Activated CD8-positive, alpha-beta memory T cell treated with anti-CD3 and anti-CD28 coated beads for 1 hour (primary cell): Measurements from ENCODE around the gene LRWD1.
"Not testable (repeated sequence)": the region's sequence is repeated elsewhere in the genome, so short reads cannot be mapped to it uniquely, and the experiment has no call there.

Source experiments
- DNase-seq, 2 donors: peaks; one replicate each; pipeline ENCODE4 v3.0.0-alpha.2; 2020; ENCODE audit warnings: low read depth in 1 of 2; ENCODE audit errors: extremely low read depth in 1 of 2

Gene LRWD1

GRCh38 chr7:102494026-102494425 is 29.2 kb downstream of the LRWD1 start:
- not testable (repeated sequence) for DNase-seq

DNA sequence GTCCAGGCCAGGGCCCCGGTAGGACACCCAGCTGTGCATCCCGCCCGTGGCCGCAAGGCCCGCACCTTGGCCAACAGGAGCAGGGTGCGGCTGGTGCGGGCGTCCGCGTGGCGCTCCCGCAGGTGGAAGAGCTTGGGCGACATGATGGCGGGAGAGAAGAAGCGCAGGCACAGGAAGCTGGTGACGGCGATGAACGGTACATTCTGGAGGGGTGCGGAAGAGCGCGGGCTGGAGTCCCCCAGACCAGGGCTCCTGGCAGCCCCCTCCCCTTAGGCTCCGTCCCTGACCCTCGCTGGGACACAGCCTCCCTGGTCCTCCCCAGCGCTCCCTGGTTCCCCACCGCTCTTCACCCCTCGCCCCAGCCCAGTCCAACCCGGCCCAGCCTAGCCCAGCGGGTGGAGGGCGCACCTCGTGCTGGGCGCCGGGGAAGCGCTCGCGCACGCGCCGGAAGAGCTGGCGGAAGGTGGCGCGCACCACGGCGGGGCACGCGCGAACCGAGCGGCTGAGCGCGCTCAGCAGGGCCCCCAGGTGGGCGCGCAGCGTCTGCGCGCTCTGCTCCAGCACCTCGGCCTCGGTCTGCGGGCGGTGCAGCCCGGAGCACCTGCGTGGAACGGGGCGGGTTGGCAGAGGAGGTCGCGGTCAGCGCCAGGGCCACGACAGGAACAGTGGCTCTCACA is 29.8 kb downstream of the LRWD1 start:
- not testable (repeated sequence) for DNase-seq

DNA sequence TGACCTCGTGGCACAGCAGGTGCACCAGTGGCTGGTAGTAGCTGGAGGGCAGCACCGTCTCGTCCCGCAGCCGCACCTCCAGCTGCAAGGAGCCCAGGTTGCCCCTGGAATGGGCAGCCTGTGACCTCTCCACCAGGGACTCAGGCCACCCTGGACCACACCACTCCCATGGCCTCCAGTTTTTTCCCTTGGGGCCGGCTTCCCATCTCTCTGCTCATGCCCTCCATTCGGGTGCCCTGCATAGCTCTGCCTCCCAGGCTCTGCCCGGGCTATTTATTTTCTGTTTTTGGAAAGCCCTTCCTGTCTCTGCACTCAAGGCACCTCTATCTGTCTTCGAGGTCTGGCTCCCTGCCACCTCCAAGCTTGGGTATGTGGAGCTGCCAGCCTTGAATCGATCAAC is 32.1 kb downstream of the LRWD1 start:
- not testable (repeated sequence) for DNase-seq

DNA sequence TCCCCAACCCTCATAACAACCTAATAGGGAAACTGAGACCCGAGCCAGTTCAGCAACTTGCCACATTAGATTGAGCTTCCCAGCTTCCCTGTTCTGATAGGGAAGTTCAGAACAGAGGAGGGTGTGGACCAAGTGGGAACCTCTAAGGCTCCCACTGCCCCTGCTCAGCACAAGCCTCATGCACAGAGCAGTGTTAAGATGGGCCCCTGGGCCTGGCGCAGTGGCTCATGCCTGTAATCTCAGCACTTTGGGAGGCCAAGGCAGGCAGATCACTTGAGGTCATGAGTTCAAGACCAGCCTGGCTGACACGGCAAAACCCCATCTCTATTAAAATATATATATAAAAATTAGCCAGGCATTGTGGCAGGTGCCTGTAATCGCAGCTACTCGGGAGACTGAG is 32.5 kb downstream of the LRWD1 start:
- not testable (repeated sequence) for DNase-seq

DNA sequence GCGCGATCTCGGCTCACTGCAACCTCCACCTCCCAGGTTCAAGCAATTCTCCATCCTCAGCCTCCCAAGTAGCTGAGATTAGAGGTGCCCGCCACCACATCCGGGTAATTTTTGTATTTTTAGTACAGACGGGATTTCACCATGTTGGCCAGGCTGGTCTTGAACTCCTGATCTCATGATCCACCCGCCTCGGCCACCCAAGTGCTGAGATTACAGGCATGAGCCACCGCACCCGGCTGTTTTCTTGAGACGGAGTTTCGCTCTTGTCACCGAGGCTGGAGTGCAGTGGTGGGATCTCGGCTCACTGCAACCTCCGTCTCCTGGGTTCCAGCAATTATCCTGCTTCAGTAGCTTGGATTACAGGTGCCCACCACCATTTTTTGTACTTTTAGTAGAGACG is 33.5 kb downstream of the LRWD1 start:
- not testable (repeated sequence) for DNase-seq

DNA sequence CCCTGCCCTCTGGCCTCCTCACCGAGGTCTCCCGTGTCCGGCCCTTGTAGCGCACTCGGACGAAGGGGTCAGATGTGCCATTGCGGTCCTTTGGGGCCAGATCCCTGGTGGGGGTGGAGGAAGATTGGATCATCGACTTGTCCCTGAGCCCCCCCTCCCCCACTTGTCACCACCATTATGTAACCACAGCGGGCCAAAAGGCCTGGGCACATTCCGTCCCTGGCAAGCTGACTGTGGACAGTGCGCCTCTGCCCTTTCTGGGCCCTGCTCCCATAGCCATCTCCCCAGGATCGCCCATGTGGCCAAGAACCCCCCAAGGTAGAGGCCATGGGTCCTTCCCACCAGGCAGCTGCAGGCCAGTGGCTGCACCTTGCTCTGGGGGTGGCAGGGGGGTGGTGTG is 38.4 kb downstream of the LRWD1 start:
- DNase-seq = not testable (repeated sequence)

DNA sequence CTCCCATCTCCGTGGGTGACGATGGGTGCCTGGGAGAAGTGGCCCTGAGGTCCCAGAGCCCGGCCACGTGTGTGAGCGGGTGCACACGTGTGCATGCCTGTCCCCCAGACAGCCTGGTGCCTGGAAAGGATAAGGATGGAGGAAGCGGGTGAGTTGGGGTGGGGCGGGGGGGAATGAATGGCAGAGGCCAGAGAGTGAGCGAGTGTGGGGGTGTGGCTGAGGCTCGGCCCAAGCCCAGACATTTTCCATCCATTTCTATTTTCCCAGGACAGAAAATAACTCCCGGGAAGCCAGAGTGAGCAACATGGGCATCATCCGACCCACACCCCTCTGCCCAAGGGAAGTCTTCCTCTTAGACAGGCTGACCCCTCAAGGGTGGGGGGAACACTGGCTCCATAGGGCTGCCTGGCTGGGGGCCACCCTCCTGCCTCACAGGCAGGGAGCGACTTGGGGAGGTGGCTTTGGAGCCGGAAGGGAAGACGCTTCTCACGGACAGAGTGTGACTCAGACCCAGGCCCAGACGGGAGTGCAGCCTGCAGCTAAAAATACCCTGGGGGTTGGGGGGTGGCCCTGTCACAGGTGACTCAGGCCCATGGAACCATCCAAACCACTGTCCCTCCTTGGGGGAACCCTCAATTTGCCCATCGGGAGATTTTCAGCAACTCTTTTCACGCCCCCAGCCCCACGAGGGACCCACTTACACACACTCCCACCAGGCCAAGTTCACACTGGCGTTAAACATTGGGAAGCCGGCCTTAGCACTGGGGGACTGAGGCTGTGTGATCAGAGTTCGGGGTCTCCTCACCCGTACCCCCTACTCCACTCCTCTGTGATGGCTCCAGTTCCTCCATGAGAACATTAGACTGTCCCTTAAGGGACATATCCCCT is 40.8 kb downstream of the LRWD1 start:
- DNase-seq = not testable (repeated sequence)

DNA sequence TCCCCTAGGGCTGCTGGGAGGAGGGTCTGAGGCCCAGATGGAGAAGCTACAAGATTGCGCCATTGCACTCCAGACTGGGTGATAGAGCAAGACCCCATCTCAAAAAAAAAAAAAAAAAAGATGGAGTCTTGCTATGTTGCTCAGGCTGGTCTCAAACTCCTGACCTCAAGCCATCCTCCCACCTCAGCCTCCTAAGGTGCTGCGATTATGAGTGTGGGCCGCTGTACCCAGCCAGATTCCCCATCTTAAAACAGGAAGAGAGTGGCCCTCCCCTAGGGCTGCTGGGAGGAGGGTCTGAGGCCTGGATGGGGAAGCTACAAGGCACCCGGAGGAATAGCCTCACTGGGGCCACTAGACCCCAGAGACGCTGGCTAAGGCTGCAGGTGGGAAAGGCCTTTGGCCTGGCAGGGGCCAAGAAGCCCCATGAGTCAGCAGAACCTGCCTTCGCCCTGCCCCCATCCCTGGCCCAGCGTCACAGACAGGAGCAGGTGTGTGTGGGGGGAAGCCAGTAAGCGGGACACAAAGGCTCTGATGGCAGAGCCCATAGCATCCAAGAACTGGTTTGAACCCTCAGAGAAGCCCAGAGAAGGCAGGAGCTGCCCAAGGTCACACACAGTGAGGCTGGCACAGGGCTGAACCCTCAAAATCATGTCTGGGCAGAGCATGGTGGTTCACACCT is 42.8 kb downstream of the LRWD1 start:
- not testable (repeated sequence) for DNase-seq

- not testable (repeated sequence) for DNase-seq
These were observed 45.8 kb downstream of the LRWD1 start for GRCh38 chr7:102510575-102510974.

DNA sequence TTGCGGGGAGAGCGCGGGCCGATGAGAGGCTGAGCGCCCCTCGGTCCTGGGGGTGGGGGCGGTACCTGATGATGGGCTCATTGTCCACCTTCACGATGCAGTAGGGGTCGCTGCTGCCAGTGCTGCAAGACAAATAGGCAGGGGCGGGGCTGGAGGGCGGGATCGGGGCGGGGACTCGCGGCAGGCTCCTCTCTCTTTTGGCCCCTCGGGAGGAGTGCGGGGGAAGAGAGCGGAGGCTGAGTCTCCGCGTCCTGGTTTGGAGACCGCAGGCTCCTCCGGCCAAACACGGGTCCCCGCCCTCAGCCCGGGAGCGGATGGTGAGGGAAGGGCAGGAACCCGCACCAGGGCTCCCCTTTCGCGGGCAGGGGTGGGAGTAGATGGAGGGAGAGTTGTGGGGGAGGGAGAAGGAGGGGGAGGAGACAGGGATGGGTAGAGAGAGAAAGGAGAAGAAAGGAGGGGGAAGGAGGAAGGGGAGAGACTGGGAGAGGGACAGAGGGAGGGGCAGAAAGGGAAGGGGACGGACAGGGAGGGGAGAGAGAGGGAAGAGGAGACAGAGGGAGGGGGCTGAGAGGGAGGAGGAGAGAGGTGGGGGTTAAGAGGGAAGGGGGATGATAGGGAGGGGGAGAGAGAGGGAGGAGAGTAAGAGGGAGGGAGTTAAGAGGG is 47.2 kb downstream of the LRWD1 start:
- not testable (repeated sequence) for DNase-seq

DNA sequence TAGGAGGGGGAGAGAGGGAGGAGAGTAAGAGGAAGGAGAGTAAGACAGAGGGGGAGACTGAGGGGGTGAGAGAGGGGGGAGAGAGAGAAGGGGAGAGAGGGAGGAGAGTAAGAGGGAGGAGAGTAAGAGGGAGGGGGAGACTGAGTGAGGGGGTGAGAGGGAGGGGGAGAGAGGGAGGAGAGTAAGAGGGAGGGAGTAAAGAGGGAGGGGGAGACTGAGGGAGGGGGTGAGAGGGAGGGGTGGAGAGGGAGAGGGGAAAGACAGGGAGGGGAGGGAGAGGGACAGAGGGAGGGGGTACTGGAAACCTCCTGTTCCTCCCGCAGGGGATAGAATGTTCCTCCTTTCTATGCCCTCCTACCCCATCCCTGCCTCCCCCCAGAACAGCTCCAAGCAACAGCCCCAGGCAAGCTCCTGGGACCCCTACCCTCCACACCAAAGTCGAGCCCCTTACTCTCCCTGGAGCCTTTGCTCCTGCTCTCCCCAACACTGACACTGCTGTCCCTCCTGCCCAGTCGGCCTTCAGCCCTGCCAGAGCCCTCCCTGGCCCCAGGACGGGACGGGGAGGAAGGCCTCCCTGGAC is 47.9 kb downstream of the LRWD1 start:
- not testable (repeated sequence) for DNase-seq

GRCh38 chr7:102514881-102515721 is 50.3 kb downstream of the LRWD1 start:
- not testable (repeated sequence) for DNase-seq

DNA sequence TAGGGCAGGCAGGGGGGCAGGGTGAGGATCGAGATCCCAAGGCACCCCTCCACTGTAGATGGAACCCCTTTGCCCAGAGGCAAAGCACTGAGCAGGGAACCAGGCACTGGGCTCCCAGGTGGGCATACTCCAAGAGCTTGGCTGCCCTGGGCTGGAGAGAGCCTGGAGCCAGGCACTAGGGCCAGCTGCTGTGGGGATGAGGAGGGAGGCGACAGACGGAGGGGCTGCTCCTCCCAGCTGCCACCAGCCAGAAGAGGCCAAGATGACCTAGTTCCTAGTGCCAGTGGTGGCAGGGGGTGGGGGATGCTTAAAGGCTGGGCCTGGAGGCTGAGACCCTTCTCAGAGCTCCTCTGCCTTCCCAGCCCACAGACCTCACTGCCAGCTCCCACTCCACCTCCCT is 51.1 kb downstream of the LRWD1 start:
- not testable (repeated sequence) for DNase-seq

- DNase-seq = not testable (repeated sequence)
These were observed 52.2 kb downstream of the LRWD1 start for GRCh38 chr7:102516951-102517350.

DNA sequence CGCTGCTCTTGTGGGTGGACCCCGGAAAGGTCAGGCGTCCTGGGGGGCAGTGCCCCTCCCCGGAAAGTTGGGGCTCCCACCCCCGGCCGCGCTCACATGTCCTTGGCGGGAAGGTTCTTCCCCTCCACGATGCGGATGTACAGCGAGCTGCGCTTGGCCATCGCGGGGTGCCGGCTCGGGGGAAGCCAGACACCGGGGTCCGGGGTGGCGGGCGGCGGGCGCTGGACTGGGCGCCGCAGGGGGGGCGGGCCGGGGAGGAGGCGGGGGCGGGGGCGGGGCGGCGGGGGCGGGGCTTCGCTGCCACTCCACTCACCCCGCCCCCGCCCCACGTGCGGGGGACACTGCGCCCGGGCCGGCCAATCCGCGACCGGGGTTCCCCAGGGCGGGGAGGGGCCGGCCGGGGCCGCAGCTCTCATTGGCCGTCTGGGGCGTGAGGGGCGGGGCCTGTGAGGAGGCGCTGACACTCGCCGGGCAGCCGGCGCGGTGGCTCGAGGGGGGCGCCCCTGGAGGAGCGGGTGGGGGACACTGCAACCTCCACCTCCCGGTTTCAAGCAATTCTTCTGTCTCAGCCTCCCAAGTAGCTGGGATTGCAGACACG is 52.9 kb downstream of the LRWD1 start, which contains the start of gene RASA4B:
RASA4B (minus strand) TSS at position 228 of the 598 bp plus-strand sequence; CDS start at position 161, 67 bp downstream.
- not testable (repeated sequence) for DNase-seq

- DNase-seq = not testable (repeated sequence)
These were observed 56.0 kb downstream of the LRWD1 start for GRCh38 chr7:102520797-102521196.
